PFSK-1 (cell line): ENCODE data around the gene HNF1A.

ENCODE experiments used
- FOXP2 ChIP-seq: optimal IDR thresholded peaks from 2 replicates; pipeline ENCODE3; 2011; ENCODE audit warnings: borderline replicate concordance, control low read depth, inconsistent platforms; ENCODE audit not compliant: insufficient read depth; ENCODE audit errors: extremely low read length, extremely low read depth
- POLR2AphosphoS5 ChIP-seq: IDR thresholded peaks from 2 replicates; pipeline ENCODE4 v1.6.1; 2012; ENCODE audit warnings: low read depth, mild to moderate bottlenecking, control low read depth, low read length, moderate library complexity
- REST ChIP-seq, 2 experiments: IDR thresholded peaks; 2 replicates each; pipeline versions ENCODE4 v1.6.1 to v1.8.0; 2011 to 2012; ENCODE audit warnings: low read depth in 2 of 2, low read length in 2 of 2, control low read depth in 1 of 2, inconsistent platforms in 1 of 2, mild to moderate bottlenecking in 1 of 2, moderate library complexity in 1 of 2; ENCODE audit not compliant: insufficient read depth in 1 of 2
- SIN3A ChIP-seq: IDR thresholded peaks from 2 replicates; pipeline ENCODE4 v1.6.1; 2012; ENCODE audit warnings: mild to moderate bottlenecking, low read length, moderate library complexity, borderline replicate concordance; ENCODE audit not compliant: insufficient read depth
- TAF1 ChIP-seq: IDR thresholded peaks from 2 replicates; pipeline ENCODE4 v1.6.1; 2012; ENCODE audit warnings: low read length, control low read depth, borderline replicate concordance; ENCODE audit not compliant: insufficient read depth

HNF1A gene

GRCh38 chr12:120932956-120933526 lies 45.3 kb upstream of the HNF1A start:
- TF ChIP-seq FOXP2 (no peak), TAF1 (no peak), POLR2AphosphoS5 (no peak), REST (IDR thresholded peaks at IDR 0.05; ENCODE audit: insufficient read depth in 1 of 2, low read depth in 2 of 2, low read length in 2 of 2) (no peak), SIN3A (no peak)

- TF ChIP-seq REST (IDR thresholded peaks at IDR 0.05; ENCODE audit: insufficient read depth in 1 of 2, low read depth in 2 of 2, low read length in 2 of 2), result no peak
- TF ChIP-seq TAF1, result no peak
- TF ChIP-seq FOXP2, result no peak
Measured at GRCh38 chr12:120933786-120934185, 44.6 kb upstream of the HNF1A start.

GRCh38 chr12:120936197-120936596 lies 42.1 kb upstream of the HNF1A start:
- TF ChIP-seq POLR2AphosphoS5 (no peak), FOXP2 (no peak), SIN3A (no peak), TAF1 (no peak), REST (IDR thresholded peaks at IDR 0.05; ENCODE audit: insufficient read depth in 1 of 2, low read depth in 2 of 2, low read length in 2 of 2) (no peak)

- TF ChIP-seq POLR2AphosphoS5 (no peak), FOXP2 (no peak), SIN3A (no peak), REST (IDR thresholded peaks at IDR 0.05; ENCODE audit: insufficient read depth in 1 of 2, low read depth in 2 of 2, low read length in 2 of 2) (no peak), TAF1 (no peak)
Measured at GRCh38 chr12:120938496-120938895, 39.8 kb upstream of the HNF1A start.

- TF ChIP-seq REST (IDR thresholded peaks at IDR 0.05; ENCODE audit: insufficient read depth in 1 of 2, low read depth in 2 of 2, low read length in 2 of 2) (no peak), TAF1 (no peak), POLR2AphosphoS5 (no peak), SIN3A (no peak), FOXP2 (no peak)
Measured at GRCh38 chr12:120939523-120939922, 38.8 kb upstream of the HNF1A start.
